ENCODE measurements around the gene KIAA2012.

Gene KIAA2012

GRCh38 chr2:202049840-202050239, 23.2 kb upstream of the KIAA2012 start:
- Histone ChIP-seq H3K27me3 (ENCODE audit: control insufficient read depth, insufficient read depth, low read length) (no peaks in the 10 kb centered on the region), H3K4me3 (ENCODE audit: low read depth, low read length) (no peak overlapping the region), H3K4me1 (no peaks in the 10 kb centered on the region), H3K9me3 (ENCODE audit: control insufficient read depth, low read length) (no peaks in the 10 kb centered on the region), H3K27ac (no peak overlapping the region), H3K4me2 (ENCODE audit: low read length) (no peak overlapping the region), H3K36me3 (ENCODE audit: control insufficient read depth, insufficient read depth, low read length) (no peaks in the 10 kb centered on the region), H3K79me2 (no peaks in the 10 kb centered on the region), H2AFZ (no peak overlapping the region), H3K9ac (no peak overlapping the region)
- no peak for TF ChIP-seq CTCF (IDR thresholded peaks at IDR 0.05)

- H3K27me3 ChIP-seq (ENCODE audit: control insufficient read depth, insufficient read depth, low read length) = no peaks in the 10 kb centered on the region
- no peak overlapping the region for H3K9ac ChIP-seq
- no peaks in the 10 kb centered on the region for H3K36me3 ChIP-seq (ENCODE audit: control insufficient read depth, insufficient read depth, low read length)
- no peak for TF ChIP-seq CTCF (IDR thresholded peaks at IDR 0.05)
- H2AFZ ChIP-seq = no peak overlapping the region
- H3K4me1 ChIP-seq = no peaks in the 10 kb centered on the region
- no peaks in the 10 kb centered on the region for H3K79me2 ChIP-seq
- no peak overlapping the region for H3K4me2 ChIP-seq (ENCODE audit: low read length)
- H3K27ac ChIP-seq = no peak overlapping the region
- H3K4me3 ChIP-seq (ENCODE audit: low read depth, low read length) = no peak overlapping the region
- no peaks in the 10 kb centered on the region for H3K9me3 ChIP-seq (ENCODE audit: control insufficient read depth, low read length)
These were observed 22.4 kb upstream of the KIAA2012 start for GRCh38 chr2:202050652-202051051.

- Histone ChIP-seq H3K27ac (no peak overlapping the region), H3K9ac (no peak overlapping the region), H3K4me3 (ENCODE audit: low read depth, low read length) (no peak overlapping the region), H3K36me3 (ENCODE audit: control insufficient read depth, insufficient read depth, low read length) (no peaks in the 10 kb centered on the region), H3K9me3 (ENCODE audit: control insufficient read depth, low read length) (no peaks in the 10 kb centered on the region), H2AFZ (no peak overlapping the region), H3K27me3 (ENCODE audit: control insufficient read depth, insufficient read depth, low read length) (no peaks in the 10 kb centered on the region), H3K79me2 (no peaks in the 10 kb centered on the region), H3K4me2 (ENCODE audit: low read length) (no peak overlapping the region), H3K4me1 (no peaks in the 10 kb centered on the region)
- no peak for TF ChIP-seq CTCF (IDR thresholded peaks at IDR 0.05)
These were observed 21.4 kb upstream of the KIAA2012 start for GRCh38 chr2:202051499-202052161.

- H3K4me3 ChIP-seq (ENCODE audit: low read depth, low read length) = no peak overlapping the region
- no peak overlapping the region for H3K4me2 ChIP-seq (ENCODE audit: low read length)
- H3K27ac ChIP-seq = no peak overlapping the region
- no peak overlapping the region for H2AFZ ChIP-seq
- TF ChIP-seq CTCF (IDR thresholded peaks at IDR 0.05) = no peak
- H3K79me2 ChIP-seq = no peaks in the 10 kb centered on the region
- H3K9ac ChIP-seq = no peak overlapping the region
- no peaks in the 10 kb centered on the region for H3K27me3 ChIP-seq (ENCODE audit: control insufficient read depth, insufficient read depth, low read length)
- H3K36me3 ChIP-seq (ENCODE audit: control insufficient read depth, insufficient read depth, low read length) = no peaks in the 10 kb centered on the region
- H3K4me1 ChIP-seq = no peaks in the 10 kb centered on the region
- H3K9me3 ChIP-seq (ENCODE audit: control insufficient read depth, low read length) = no peaks in the 10 kb centered on the region
These were observed 20.8 kb upstream of the KIAA2012 start for GRCh38 chr2:202052235-202052634.

- H3K4me1 ChIP-seq = no peaks in the 10 kb centered on the region
- no peak overlapping the region for H3K4me2 ChIP-seq (ENCODE audit: low read length)
- no peak for TF ChIP-seq CTCF (IDR thresholded peaks at IDR 0.05)
These were observed 18.4 kb upstream of the KIAA2012 start for GRCh38 chr2:202054679-202055078.

More at GRCh38 chr2:202054679-202055078, 18.4 kb upstream of the KIAA2012 start:
- no peaks in the 10 kb centered on the region for H3K36me3 ChIP-seq (ENCODE audit: control insufficient read depth, insufficient read depth, low read length)
- H3K27ac ChIP-seq = no peak overlapping the region
- H3K4me3 ChIP-seq (ENCODE audit: low read depth, low read length) = no peak overlapping the region
- H3K79me2 ChIP-seq = no peaks in the 10 kb centered on the region
- H3K9me3 ChIP-seq (ENCODE audit: control insufficient read depth, low read length) = no peaks in the 10 kb centered on the region
- H3K27me3 ChIP-seq (ENCODE audit: control insufficient read depth, insufficient read depth, low read length) = no peaks in the 10 kb centered on the region
- H2AFZ ChIP-seq = no peak overlapping the region
- H3K9ac ChIP-seq = no peak overlapping the region
